ENCODE measurements around the gene PDE4D. TPM values are rescaled to one million over a fixed set of nuclear protein-coding genes. Genes with fewer than 3 reads are reported as not detected.

The PDE4D gene
- total RNA-seq, 1 experiment from 2014 or later, result 2.1 TPM

DNA sequence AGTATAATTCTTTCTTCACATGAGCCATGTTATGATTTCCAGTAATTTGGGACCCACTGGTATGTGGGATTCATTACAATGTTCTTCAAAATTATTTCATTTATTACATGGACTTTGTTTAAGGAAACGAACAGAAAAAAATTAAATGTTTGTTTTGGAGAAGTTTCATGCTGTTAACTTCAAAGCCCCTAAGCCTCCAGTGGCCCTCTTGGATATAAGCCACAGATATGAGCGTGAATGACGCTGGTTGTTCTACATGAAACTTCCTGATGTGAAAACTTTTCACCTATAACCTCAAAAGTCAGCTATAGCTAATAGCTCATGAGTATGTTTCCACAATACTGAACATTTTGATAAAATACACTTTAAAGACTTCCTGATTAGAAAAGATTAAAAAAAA, 334.2 kb downstream of the PDE4D start:
- Mint-ChIP-seq H3K36me3 (ENCODE audit: insufficient read depth in 1 of 3, low read depth in 3 of 3) (peaks cover 0 to 2% (median 0%) of the 10 kb centered on the region in 3 experiments; a peak in 1 of 7 replicates), H3K27ac (no peak overlapping the region), H3K9me3 (no peaks in the 10 kb centered on the region), H3K4me3 (no peak overlapping the region), H3K27me3 (ENCODE audit: low read depth) (no peaks in the 10 kb centered on the region), H3K4me1 (peaks cover 48 to 53% of the 10 kb centered on the region in 2 experiments)
- Histone ChIP-seq H3K79me2 (ENCODE audit: insufficient read depth, low read length) (no peaks in the 10 kb centered on the region), H4K91ac (ENCODE audit: insufficient read length, low read depth, low read length) (no peak overlapping the region), H3K56ac (ENCODE audit: insufficient read length, low read depth, low read length) (no peak overlapping the region), H3K79me1 (ENCODE audit: insufficient read depth, low read depth, low read length, poor library complexity, severe bottlenecking) (no peaks in the 10 kb centered on the region), H4K8ac (replicated peaks; ENCODE audit: insufficient read length, low read depth, low read length) (no peak overlapping the region), H3K27me3 (ENCODE audit: insufficient read depth, low read length) (no peaks in the 10 kb centered on the region; the same call in 1 of the 2 replicates), H3T11ph (ENCODE audit: low read length) (no peak overlapping the region), H4K20me1 (ENCODE audit: control insufficient read depth, insufficient read depth, insufficient read length) (no peaks in the 10 kb centered on the region), H3K4me1 (ENCODE audit: insufficient read depth, low read length) (peaks cover 7% of the 10 kb centered on the region; the same call in 1 of the 2 replicates), H2BK120ac (ENCODE audit: low read depth, low read length, poor library complexity, severe bottlenecking) (no peak overlapping the region), H2BK12ac (ENCODE audit: insufficient read length, low read depth, low read length) (no peak overlapping the region), H3K14ac (ENCODE audit: insufficient read depth, low read length) (no peak overlapping the region), H2AFZ (ENCODE audit: low read length) (no peak overlapping the region), H3K23me2 (ENCODE audit: insufficient read length, low read depth, low read length, poor library complexity, severe bottlenecking) (no peaks in the 10 kb centered on the region), H3K27ac (ENCODE audit: insufficient read length, low read depth, low read length) (no peak overlapping the region), H3K4ac (ENCODE audit: low read depth, low read length) (no peak overlapping the region), H4K5ac (ENCODE audit: insufficient read length, low read depth, low read length) (no peak overlapping the region), H3K23ac (ENCODE audit: insufficient read length, low read depth, low read length) (no peak overlapping the region), H3K4me2 (ENCODE audit: insufficient read depth, insufficient read length, low read length) (no peak overlapping the region), H3K18ac (ENCODE audit: insufficient read length, low read depth, low read length) (no peak overlapping the region), H3K9ac (ENCODE audit: extremely low read depth, insufficient read length, low read length) (no peak overlapping the region), H2AK5ac (ENCODE audit: insufficient read length, low read length) (no peak overlapping the region), H2BK20ac (ENCODE audit: low read depth, low read length, poor library complexity, severe bottlenecking) (no peak overlapping the region), H3K9me3 (ENCODE audit: control insufficient read depth, low read depth, low read length) (no peaks in the 10 kb centered on the region), H2BK15ac (ENCODE audit: low read depth, low read length) (no peak overlapping the region), H2BK5ac (ENCODE audit: insufficient read length, low read length) (no peak overlapping the region)
- no peak for DNase-seq
- WGBS (ENCODE audit: extremely low coverage, insufficient read length, low lambda C conversion rate), result no CpG with 5 or more reads among the region's 3 CpGs
- TF ChIP-seq, protein P1, sequence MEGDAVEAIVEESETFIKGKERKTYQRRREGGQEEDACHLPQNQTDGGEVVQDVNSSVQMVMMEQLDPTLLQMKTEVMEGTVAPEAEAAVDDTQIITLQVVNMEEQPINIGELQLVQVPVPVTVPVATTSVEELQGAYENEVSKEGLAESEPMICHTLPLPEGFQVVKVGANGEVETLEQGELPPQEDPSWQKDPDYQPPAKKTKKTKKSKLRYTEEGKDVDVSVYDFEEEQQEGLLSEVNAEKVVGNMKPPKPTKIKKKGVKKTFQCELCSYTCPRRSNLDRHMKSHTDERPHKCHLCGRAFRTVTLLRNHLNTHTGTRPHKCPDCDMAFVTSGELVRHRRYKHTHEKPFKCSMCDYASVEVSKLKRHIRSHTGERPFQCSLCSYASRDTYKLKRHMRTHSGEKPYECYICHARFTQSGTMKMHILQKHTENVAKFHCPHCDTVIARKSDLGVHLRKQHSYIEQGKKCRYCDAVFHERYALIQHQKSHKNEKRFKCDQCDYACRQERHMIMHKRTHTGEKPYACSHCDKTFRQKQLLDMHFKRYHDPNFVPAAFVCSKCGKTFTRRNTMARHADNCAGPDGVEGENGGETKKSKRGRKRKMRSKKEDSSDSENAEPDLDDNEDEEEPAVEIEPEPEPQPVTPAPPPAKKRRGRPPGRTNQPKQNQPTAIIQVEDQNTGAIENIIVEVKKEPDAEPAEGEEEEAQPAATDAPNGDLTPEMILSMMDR (conservative IDR thresholded peaks at IDR 0.05), result no peak
